Brain microvascular endothelial cell (primary cell): ENCODE measurements around the gene TCF4.

Experiments used
- DNase-seq: peaks from one replicate; pipeline ENCODE4 v3.0.0-alpha.2; 2020
- H3K27ac ChIP-seq: fragments of 250-450 bp; sonication (Bioruptor Pico); 2 replicates; pipeline ENCODE4 v1.5.1; 2020; ENCODE audit warnings: mild to moderate bottlenecking, moderate library complexity
- H3K27me3 ChIP-seq: fragments of 250-450 bp; sonication (Bioruptor Pico); replicated peaks from 2 replicates; pipeline ENCODE4 v1.5.1; 2020; ENCODE audit warnings: mild to moderate bottlenecking
- H3K36me3 ChIP-seq: fragments of 250-450 bp; sonication (Bioruptor Pico); replicated peaks from 2 replicates; pipeline ENCODE4 v1.5.1; 2020; ENCODE audit warnings: mild to moderate bottlenecking
- H3K4me3 ChIP-seq: 2 replicates; pipeline ENCODE4 v1.5.1; 2011; ENCODE audit warnings: low read depth, mild to moderate bottlenecking, control low read depth, low read length, moderate library complexity
- CTCF ChIP-seq: IDR thresholded peaks from 2 replicates; pipeline ENCODE4 v1.5.1; 2011; ENCODE audit warnings: low read depth, mild to moderate bottlenecking, moderate library complexity, low read length, control low read depth, inconsistent platforms; ENCODE audit errors: missing control alignments
- in situ Hi-C: cut with HindIII; loops from 2 replicates; pipeline ENCODE4 v1.10.0; 2017; ENCODE audit warnings: low sequenced_read_pairs, low pct_ligation_motif_present

Gene TCF4

GRCh38 chr18:55555395-55556027 is 32.5 kb downstream of the TCF4 start:
- DNase-seq: no peak
- H3K27ac ChIP-seq: no peak overlapping the region
- in situ Hi-C loops: no loop called here

GRCh38 chr18:55552526-55553189 is 35.3 kb downstream of the TCF4 start:
- Histone ChIP-seq H3K27ac (no peak overlapping the region), H3K27me3 (no peaks in the 10 kb centered on the region), H3K36me3 (no peaks in the 10 kb centered on the region), H3K4me3 (no peak overlapping the region)
- no peak for TF ChIP-seq CTCF
- in situ Hi-C loops: no loop called here
- DNase-seq: no peak

More at GRCh38 chr18:55555395-55556027, 32.5 kb downstream of the TCF4 start:
- no peak for TF ChIP-seq CTCF
- no peaks in the 10 kb centered on the region for H3K36me3 ChIP-seq
- H3K4me3 ChIP-seq: no peak overlapping the region
- H3K27me3 ChIP-seq: no peaks in the 10 kb centered on the region

- in situ Hi-C loops: no loop called here
- H3K4me3 ChIP-seq: no peak overlapping the region
- no peaks in the 10 kb centered on the region for H3K27me3 ChIP-seq
Observed at GRCh38 chr18:55551227-55551626, 36.8 kb downstream of the TCF4 start.

GRCh38 chr18:55550471-55550870 is 37.5 kb downstream of the TCF4 start:
- Histone ChIP-seq H3K27ac (no peak overlapping the region), H3K4me3 (no peak overlapping the region), H3K36me3 (no peaks in the 10 kb centered on the region), H3K27me3 (no peaks in the 10 kb centered on the region)
- no peak for DNase-seq
- in situ Hi-C loops: no loop called here
- no peak for TF ChIP-seq CTCF

More at GRCh38 chr18:55551227-55551626, 36.8 kb downstream of the TCF4 start:
- H3K27ac ChIP-seq: no peak overlapping the region
- DNase-seq: no peak
- H3K36me3 ChIP-seq: no peaks in the 10 kb centered on the region
- TF ChIP-seq CTCF: no peak

GRCh38 chr18:55549474-55550104 is 38.4 kb downstream of the TCF4 start:
- in situ Hi-C loops: no loop called here
- DNase-seq: no peak
- Histone ChIP-seq H3K4me3 (no peak overlapping the region), H3K27me3 (no peaks in the 10 kb centered on the region), H3K36me3 (no peaks in the 10 kb centered on the region), H3K27ac (no peak overlapping the region)
- no peak for TF ChIP-seq CTCF
